ENCODE data around the gene NT5M.
"Not testable (repeated sequence)": the region's sequence is repeated elsewhere in the genome, so short reads cannot be mapped to it uniquely, and the experiment has no call there.

NT5M gene

DNA sequence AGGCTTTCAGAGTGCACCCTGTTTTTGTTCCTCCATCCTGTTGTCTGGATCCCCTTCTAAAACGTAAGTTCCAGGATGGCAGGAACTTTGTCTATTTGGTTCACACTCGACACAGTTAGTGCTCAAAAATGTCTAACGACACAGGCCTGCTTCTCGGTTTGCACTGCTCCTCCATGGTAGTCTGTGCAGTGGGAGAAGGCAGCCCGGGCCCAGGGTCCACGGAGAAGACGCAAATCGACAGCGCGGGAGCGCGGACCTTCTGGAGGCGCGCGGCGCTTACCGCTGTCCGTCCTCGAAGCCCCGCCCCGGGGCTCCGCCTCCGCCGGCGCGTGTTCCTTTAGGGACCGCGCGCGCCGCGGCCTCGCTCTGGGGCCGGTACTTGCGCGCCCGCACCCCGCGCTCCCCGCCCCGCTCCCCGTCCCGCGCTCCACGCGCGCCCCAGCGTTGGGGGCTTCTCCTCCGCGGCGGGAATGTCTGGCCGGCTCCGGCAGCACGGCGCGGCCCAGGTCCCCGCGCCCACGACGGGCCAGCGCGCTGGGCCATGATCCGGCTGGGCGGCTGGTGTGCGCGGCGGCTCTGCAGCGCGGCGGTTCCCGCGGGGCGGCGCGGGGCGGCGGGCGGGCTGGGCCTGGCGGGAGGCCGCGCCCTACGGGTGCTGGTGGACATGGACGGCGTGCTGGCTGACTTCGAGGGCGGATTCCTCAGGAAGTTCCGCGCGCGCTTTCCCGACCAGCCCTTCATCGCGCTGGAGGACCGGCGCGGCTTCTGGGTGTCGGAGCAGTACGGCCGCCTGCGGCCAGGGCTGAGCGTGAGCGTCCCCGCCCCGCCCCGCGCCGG is at the start of gene NT5M:
NT5M (plus strand) TSS at position 364 of the 837 bp plus-strand sequence; CDS start at position 542, 178 bp downstream.
- DNase-seq, result peak; percentile 87

DNA sequence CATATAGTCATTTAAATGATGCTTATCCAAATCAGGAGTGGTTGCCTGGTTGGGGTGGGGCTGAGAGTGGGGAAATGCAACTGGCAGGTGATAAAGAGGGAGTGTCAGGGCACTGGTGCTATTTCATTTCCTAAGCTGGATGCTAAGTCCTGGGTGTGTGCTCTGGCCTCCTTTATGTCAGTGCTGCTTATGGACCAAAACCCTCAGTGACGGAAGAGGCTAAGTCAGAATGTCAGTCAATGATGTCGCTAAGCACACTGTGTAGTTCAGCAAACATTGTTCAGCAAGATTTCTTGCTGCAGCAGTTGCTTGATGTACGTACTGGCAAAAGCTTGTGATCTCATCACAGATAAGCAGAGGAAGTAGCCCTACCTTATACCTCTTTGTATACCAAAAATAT is 49.8 kb upstream of the NT5M start:
- DNase-seq, result no peak

DNA sequence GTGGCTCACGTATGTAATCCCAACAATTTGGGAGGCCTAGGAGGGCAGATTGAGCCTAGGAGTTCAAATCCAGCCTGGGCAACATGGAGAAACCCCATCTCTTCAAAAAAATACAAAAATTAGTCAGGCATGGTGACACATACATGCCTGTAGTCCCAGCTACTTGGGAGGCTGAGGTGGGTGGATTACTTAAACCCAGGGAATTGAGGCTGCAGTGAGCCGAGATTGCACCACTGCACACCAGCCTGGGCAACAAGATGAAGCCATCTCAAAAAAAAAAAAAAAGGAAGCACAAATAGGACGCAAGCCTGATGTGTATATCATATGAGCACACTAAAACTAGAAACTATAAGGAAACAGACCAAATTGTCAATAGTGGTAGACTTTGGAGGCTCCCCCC is 49.1 kb upstream of the NT5M start:
- DNase-seq, result no peak

DNA sequence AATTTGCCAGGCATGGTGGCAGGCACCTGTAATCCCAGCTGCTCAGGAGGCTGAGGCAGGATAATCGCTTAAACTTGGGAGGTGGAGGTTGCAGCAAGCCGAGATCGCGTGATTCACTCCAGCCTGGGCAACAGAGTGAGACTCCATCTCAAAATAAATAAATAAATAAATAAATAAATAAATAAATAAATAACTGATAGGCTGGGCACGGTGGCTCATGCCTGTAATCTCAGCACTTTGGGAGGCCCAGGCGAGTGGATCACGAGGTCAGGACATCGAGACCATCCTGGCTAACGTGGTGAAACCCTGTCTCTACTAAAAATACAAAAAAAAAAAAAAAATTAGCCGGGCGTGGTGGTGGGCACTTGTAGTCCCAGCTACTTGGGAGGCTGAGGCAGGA is 47.5 kb upstream of the NT5M start:
- not testable (repeated sequence) for DNase-seq

DNA sequence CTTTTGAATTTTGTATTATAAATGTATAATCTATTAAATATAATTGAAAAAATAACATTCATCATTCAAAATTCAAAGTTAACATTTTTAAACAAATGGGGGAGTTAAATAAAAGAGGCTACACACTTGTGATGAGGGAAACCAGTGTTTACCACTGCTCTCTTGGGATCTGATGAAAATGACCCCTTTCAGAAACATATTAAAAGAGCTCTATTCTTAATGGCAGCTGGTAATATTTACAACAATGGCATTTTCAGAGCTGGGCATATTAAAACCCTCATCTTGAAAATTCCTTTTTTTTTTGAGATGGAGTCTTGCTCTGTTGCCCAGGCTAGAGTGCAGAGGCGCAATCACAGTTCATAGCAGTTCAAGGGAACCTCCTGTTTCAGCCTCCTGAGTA is 46.9 kb upstream of the NT5M start:
- no peak for DNase-seq

DNA sequence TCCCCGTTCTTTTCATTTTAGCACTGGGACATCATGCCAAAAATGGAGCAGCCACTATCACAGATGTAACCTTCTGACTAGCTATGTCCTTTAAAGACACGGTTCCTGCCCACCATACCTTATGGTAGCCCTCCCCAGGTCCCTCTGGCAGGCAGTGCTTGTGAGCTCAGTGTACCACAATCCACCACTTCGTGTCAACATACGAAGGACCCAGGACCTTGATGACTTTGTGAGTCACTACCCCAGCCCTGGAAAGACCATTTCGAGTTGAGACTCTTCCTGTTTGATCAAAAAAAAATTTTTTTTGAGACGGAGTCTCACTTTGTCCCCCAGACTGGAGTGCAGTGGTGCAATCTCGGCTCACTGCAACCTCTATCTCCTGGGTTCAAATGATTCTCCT is 45.2 kb upstream of the NT5M start:
- peak; percentile 30 for DNase-seq

DNA sequence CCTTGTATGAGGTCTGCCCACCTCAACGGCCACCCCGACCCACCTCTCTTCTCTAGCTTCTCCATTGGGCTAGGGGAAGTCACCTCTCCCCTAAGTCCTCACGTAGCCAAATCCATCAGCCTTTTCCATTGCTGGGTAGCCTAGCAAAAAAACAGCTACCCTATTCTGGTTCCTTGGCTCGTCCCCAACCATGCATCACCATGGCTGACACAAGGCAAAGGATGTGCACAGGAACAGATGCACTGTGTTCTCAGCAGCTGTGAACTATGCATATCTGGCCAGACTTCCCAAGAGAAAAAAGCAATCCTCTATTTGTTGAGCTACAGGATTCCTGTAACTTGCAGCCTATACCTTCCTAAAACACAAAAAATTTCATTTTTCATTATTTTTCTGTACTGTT is 44.2 kb upstream of the NT5M start:
- no peak for DNase-seq

DNA sequence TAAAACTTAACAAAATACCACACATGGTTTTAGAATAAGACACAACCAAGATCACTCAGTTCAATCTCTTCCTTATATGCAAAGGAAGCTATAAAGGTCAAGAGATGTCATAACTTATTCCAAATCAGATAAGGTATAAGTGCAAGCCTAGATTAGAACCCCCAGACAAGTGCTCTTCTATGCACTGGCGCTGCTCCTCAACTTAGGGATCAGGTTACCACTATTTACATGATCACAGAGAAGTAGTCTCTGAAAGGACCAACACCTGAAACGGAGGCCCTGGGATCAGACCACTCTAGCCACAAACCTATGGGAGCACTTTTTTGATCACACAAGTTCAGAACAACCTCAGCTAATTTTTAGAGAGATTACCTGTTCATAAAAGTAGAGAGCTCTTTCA is 38.7 kb upstream of the NT5M start:
- DNase-seq, result no peak

DNA sequence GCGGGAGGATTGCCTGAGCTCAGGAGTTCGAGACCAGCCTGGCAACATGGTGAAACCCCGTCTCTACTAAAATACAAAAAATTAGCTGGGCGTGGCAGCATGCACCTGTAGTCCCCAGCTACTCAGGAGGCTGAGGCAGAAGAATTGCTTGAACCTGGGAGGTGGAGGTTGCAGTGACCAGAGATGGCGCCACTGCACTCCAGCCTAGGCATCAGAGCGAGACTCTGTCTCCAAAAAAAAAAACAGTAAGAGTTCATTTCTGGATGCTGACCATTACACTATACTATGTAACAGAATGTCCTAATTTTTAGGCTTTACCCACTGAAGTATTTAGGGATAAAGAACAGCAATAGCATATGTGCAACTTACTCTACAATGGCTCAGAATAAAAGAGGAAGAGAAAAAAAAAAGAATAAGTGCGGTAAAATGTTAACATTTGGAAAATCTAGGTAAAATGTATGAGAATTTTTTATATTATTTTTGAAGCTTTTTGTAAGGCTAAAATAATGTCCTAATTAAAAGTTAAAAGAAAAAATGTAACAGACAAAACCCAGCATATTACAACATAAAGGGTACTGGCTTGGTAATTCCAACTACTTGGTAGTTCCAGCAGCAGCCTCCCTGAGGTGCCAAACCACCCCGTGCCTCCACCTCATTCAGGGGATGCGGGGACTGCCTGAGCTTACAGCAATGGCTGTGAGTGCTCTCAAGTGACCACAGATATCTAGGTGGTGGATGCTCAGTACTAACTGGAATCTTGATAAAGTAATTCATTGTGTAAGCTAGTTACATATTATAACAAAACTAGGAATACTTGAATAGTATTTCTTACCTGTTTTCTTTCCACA is 33.0 kb upstream of the NT5M start:
- no peak for DNase-seq

DNA sequence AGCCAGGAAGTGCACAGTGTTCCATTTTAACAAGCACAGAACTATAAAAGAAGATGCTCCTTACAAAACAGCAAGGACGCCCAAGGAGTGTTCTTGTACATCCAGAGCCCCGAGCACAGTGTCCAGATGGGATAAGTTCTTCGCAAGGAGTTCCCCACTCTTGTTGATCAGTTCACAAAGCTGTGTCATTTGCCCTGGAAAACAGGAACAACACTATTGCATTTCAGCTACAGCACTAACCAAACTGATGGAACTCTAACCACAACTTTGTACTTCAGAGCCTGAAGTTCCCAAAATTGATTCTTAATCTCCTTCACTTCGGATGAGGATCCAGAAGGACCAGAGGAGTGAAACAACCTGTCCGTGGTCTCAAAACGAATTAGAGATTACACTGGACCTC is 27.2 kb upstream of the NT5M start:
- DNase-seq, result no peak

DNA sequence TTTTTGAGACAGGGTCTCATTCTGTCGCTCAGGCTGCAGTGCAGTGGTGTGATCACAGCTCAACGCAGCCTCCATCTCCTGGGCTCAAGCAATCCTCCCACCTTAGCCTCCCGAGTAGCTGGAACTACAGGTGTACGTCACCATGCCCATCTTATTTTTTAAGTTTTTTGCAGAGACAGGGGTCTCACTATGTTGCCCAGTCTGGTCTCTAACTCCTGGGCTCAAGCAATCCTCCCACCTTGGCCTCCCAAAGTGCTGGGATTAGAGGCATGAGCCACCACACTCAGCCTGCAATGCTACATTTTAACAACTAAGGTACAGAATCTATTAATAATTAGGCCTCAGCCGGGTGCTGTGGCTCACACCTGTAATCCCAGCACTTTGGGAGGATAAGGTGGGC is 25.7 kb upstream of the NT5M start:
- not testable (repeated sequence) for DNase-seq

DNA sequence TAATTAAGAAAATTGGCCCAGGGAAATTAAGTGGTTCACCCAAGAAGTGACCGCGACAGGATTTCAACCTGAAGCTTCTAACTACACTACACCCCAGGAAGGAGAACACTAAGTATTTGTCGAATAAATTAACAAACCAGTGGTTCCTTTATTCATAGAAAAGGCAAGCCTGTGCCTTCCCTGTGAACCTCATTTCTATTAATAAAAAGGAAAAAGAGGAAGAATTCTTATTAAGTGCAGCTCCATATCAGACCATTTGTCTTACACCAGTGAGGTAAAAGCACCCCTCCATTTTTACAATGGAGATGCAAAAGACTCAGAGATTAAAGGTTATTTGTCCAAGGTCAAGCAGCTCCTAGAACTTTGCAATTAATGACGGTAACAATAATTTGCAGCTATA is 23.9 kb upstream of the NT5M start:
- no peak for DNase-seq

DNA sequence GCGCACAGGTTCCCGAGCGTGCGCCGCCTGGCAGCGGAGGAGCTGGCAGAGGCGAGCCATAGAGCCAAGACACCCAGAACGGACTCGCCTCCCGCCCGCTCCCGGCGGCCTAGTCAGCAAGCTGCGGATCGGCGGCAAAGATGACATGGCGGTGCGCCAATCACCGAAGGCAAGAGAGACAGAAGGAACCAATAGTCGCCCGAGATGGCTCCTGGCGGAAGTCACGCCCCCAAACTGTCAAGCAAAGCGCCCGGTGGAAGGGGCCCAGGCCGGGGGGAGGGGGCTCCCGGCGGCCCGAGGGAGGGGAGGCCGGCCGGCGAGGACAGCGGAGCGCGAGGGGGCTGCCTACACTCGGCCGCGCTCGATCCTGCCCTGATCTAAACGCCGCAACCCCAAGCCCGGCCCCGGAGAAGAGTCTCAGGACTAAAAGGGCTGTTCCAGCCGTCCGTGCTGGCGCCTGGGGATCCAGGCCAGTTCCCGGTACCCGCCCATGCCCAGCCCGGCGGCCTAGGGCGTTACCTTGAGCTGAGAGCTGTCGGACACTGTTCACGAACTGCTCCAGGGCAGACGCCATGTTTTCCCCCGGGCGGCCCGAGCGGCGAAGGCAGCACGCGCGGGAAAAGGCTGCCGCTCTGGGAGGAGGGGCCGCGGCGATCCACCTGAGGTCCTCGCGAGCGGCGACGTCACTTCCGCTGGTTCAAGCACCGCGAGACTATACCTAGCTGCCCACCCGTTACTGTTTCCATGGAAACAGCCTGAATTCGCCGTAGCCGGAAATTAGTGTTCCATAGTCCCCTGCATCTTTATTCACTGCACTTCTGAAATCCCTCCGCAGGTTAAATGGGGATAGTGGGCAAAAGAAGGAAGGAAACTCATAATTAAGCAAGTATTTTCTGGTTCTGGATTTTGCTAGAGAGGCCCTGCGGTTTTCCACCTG is 22.3 kb upstream of the NT5M start, which contains the start of gene COPS3:
COPS3 (minus strand) TSS at position 634 of the 937 bp plus-strand sequence; CDS start at position 574, 60 bp downstream.
- peak; percentile 97 for DNase-seq

DNA sequence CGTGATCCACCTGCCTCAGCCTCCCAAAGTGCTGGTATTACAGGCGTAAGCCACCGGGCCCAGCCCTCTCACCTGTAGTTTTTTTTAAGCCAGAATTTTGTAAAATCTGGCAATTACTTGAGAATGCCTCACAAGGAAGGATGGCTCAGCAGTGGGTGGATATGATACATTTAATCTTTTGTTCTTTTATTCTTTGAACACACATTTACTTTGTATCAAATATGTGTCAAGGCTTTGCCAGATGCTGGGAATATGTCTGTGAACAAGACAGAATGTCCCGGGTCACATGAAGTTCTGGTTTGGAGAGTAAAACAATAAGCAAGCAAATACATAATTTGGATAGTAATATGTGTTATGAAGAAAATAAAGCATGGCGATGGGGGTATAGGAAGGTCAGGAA is 17.2 kb upstream of the NT5M start:
- DNase-seq, result no peak

DNA sequence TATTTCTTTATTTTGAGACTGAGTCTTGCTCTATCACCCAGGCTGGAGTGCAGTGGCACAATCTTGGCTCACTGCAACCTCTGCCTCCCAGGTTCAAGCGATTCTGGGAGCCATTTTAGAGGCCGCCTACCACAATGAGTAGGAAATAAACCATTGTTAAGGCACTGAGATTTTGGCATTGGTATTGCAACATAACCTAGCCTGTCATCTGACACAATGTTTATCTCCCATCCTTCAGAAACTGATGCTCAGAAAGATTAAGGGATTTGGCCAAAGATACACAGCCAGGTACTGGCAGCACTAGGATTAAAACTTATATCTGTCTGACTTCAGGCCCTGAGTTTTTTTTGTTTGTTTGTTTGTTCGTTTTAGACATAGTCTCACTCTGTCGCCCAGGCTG is 14.1 kb upstream of the NT5M start:
- DNase-seq, result no peak

DNA sequence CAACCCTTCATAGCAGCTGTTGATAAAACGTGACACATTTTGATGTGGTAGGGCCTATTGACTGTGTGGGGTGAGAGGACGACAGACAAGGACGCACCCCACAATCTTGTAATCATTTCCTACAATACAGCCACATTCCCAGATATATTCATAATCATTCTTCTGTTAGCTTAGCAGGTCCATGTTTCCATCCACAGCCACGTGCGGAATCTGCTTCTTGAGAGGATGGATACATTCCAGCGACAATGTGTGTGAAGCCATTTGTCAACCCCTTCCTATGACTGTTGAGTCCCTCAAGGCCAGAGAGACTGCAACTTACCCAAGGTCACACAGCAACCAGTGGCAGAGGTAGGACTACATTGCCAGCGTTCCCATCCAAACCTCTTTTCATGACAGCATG is 13.5 kb upstream of the NT5M start:
- no peak for DNase-seq

DNA sequence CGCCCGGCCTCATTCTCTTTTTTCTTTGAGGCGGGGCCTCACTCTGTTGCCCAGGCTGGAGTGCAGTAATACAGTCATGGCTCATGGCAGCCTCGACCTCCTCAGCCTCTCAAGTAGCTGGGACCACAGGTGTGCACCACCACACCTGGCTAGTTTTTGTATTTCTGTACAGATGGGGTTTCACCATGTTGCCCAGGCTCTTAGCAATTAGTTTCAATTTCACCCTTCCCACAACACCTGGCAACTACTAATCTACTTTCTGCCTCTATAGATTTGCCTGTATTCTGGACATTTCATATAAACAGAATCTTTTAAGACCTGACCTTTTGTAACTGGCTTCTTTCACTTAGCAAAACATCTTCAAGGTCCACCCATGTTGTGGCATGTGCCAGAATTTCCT is 8.0 kb upstream of the NT5M start:
- DNase-seq, result no peak

DNA sequence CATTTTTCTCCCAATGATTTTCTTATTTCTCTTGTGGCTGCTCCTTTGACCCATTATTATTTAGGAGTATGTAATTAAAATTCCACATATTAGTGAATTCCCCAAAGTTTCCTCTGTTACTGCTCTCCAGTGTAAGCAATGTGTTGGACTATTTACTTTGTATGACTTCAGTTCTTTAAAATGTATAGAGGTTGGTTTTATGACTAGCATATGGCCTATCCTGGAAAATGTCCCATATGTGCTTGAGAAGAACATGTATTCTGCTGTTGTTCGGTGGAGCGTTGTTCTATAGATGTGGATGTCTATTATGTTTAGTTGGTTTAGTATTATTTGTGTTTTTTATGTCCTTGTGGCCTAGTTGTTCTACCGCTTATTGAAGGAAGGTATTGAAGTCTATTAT is 6.0 kb upstream of the NT5M start:
- no peak for DNase-seq

DNA sequence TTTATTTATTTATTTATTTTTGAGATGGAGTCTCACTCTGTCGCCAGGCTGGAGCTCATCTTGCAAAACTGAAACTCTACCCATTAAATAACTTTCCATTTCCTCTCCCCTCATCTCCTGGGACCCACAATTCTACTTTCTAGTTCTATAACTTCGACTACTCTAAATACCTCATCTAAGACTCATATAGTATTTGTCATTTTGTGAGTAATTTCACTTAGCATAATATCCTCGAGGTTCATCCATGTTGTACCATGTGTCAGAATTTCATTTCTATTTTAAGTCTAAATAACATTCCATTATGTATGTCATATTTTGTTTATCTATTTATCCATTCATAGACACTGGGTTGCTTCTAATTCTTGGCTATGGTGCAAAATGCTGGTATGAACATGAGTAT is 5.1 kb upstream of the NT5M start:
- DNase-seq, result no peak

DNA sequence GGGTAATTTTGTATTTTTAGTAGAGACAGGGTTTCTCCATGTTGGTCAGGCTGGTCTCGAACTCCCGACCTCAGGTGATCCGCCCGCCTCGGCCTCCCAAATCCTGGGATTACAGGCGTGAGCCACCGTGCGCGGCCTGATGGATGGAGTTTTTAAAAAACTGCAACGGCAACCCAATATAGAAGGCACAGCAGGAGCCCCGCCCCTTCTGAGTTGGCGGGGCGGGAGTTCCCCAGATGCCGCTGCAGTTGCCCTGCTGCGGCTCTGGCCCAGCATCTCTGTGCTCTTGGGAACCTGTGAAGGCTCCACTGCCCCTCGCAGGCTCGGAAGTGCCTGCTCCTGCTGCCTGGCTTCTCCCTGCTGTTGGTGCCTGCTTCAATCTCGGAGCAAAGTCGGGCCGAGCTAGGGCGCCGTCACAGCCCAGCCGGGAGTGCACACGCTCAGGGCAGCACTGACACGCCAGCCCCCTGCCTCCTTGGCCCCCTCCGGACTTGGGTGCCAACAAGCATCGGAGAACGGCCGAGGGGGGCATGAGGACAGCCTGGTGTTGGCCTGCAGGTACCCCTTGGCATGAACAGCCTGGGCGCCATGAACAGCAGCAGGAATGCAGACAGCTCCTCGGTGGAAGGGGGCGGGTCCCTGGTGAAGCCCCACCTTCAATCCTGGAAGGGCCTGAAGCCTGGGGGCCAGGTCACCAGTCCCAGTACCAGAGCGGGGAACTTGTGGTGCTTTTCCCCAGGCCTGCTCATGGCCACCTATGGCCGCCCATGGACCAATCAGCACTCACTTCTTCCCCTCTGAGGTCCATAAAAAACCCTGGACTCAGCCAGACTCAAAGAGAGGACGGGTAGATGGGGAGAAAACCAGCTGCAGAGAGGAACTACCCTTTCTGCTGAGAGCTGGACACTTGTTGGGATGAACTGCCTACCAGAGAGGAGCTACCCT is 2.3 kb upstream of the NT5M start:
- peak; percentile 81 for DNase-seq

DNA sequence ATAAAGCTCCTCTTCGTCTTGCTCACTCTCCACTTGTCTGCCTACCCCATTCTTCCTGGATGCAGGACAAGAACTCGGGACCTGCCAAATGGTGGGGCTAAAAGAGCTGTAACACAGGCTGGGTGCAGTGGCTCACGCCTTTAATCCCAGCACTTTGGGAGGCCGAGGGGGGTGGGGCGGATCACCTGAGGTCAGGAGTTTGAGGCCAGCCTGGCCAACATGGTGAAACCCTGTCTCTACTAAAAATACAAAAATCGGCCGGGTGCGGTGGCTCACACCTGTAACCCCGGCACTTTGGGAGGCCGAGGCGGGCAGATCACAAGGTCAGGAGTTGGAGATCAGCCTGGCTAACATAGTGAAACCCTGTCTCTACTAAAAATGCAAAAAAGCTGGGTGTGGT is 1.5 kb upstream of the NT5M start:
- DNase-seq, result not testable (repeated sequence)

Data from activated CD8-positive, alpha-beta memory T cell treated with anti-CD3 and anti-CD28 coated beads for 24 hours (primary cell).